T47D (cell line): Measurements from ENCODE around the gene CRMP1.
A peak's percentile ranks its signal among the peaks of the same experiment; 100 is the strongest.

Experiments
- DNase-seq, 2 experiments: peaks; one replicate each; pipeline versions ENCODE4 v3.0.0 to v3.0.0-alpha.2; 2011 to 2012; ENCODE audit warnings: low read depth in 1 of 2, low spot score in 1 of 2
- JUND ChIP-seq: IDR thresholded peaks from 2 replicates; pipeline ENCODE4 v1.6.1; 2012; ENCODE audit warnings: low read depth
- in situ Hi-C: cut with HindIII; loops from 2 replicates; pipeline ENCODE4 v1.10.0; 2016; ENCODE audit warnings: low sequenced_read_pairs, low pct_unique_long_range_greater_than_20kb

CRMP1 gene

DNA sequence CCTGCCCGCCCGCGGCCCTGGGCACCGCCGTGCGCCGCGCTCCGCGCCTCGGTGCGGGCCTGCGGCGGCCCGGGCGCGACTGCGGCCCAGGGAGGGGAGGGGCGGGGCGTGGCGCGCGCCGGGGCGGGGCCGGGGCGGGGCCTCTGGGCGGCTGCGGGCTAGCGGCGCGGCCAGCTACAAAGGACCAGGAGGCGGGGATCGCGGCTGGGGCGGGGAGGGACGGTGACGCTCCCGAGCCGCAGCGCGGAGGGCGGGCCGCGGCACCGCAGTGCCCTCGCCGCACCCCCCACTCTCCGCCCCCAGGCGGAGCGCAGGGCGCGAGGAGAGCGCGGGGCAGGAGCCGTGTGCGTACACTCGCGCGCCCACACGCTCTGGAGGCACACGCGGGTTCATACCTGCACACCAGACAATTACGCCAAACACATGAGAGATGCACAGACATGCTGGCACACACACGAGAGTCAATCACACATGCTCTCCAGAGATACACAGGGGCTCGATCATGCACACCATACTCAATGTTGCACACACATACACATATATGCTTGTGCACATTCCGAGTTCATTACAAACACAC is at the start of gene CRMP1:
TSS of gene CRMP1 (minus strand) at position 83 of the 577 bp plus-strand sequence. CDS start 117 bp downstream, outside the sequence.
- no peak for DNase-seq
- in situ Hi-C loops, result no loop called here
- no peak for TF ChIP-seq JUND

DNA sequence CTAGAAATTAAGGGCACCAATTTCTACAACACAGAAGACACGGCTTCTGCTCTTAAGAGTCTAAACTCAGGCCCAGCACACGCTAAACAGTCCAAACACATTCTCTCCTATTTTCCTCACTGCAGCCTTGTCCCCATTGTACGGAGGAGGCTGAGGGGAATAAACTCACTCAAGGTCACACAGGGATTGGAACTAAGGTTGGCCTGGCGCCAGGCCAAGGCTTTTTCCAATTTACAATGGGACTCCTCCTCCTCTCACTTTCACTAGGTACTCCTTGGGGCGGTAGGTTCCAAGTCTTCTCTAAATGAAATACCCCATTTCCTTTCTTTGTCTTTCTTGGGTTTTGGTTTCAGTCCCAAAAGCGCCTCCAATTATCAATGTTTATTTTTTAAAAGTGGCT is 48.7 kb upstream of the CRMP1 start:
- DNase-seq, result peak in 1 of 2 experiments; percentile 15
- in situ Hi-C loops, result no loop called here
- TF ChIP-seq JUND, result no peak

- in situ Hi-C loops, result no loop called here
- DNase-seq, result peak in 1 of 2 experiments; percentile 93
- TF ChIP-seq JUND, result no peak
These were observed 47.8 kb upstream of the CRMP1 start for GRCh38 chr4:5940470-5941203.

DNA sequence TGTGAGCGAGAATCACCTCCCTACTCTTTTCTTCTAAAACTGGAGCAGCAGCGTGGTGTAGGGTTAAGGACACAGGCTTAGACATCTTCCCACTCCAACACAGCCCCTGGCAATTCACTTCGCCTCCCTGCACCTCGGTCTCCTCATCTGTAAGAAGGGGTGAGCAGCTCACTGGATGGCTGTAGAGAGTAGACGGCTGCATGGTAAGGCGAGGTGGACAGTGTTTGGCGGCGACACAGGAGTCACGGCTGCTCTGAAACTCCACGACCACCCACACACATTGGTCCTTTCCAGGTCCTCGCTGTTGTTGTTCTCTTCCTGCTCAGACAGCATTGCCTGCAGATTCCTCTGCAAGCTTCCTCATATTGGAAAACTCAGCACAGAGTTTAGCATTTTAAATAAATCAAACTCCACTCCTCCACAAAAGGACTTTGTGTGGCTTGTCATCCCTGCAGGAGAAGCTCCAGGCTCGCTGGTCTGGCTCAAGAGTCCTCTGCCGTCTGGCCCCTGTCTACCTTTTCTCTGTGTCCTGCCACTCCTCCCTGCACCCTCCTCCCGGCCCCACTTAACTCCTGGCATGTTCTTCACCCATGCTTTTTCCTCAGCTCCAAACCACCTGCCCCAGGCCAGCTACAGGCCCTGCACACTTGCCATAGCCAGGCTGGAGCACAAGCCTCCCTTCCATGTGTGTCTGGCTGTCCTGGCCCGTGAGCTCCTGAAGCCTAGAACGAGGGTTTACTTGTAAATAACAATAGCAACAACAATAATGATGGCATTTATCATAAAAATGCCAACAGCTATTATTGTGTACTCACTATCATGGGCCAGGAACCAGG is 41.3 kb upstream of the CRMP1 start:
- DNase-seq, result no peak
- in situ Hi-C loops, result no loop called here
- TF ChIP-seq JUND, result no peak

DNA sequence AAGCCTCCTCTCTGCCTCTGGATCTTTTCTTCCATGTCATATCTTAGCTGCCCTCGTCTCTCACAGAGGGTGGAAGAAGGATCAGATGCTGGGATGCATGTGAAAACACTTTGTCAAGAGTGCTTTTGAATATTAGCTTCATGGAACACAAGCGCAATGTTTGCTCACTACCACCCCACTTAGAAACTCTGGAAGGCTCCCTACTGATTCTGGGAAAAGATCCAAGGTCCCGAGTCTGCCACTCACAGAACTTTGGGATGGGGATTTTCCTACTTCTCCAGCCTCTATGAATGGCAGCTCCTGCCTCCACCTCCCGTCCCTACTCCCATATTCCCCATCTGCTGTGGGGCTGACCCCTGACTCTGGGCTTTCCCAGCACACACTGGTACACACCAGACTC is 40.2 kb upstream of the CRMP1 start:
- TF ChIP-seq JUND, result no peak
- no peak for DNase-seq

DNA sequence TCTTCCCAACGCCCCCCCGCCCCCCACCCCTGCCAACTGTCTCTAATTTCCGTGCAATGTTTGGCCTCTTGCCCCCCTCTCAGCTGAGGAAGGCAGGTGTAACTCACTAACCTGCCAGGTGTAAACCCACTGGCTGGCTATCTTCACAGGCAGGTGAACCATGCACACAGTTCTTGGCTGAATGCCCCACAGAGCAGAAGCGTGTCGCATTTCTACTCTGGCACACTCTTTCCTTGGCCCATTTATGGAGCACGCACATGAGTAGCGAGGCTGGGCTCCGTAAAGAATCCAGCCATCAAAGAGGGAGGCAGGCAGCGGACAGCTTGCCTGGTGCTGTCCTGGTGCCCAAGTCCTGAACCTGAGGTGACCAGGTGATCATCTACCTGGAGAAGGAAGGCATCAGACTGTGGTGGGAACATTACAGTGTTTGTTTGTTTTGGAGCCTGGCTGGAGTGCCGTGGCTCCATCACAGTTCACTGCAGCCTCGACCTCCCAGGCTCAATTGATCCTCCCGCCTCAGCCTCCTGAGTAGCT is 39.2 kb upstream of the CRMP1 start:
- in situ Hi-C loops, result no loop called here
- TF ChIP-seq JUND, result no peak
- DNase-seq, result peak in 1 of 2 experiments; percentile 24

More for the DNA sequence above, 40.2 kb upstream of the CRMP1 start:
- in situ Hi-C loops, result no loop called here

- in situ Hi-C loops, result no loop called here
- DNase-seq, result no peak
- no peak for TF ChIP-seq JUND
These were observed 38.6 kb upstream of the CRMP1 start for GRCh38 chr4:5931526-5931925.

GRCh38 chr4:5930876-5931275 is 38.0 kb upstream of the CRMP1 start:
- no peak for DNase-seq
- no peak for TF ChIP-seq JUND

DNA sequence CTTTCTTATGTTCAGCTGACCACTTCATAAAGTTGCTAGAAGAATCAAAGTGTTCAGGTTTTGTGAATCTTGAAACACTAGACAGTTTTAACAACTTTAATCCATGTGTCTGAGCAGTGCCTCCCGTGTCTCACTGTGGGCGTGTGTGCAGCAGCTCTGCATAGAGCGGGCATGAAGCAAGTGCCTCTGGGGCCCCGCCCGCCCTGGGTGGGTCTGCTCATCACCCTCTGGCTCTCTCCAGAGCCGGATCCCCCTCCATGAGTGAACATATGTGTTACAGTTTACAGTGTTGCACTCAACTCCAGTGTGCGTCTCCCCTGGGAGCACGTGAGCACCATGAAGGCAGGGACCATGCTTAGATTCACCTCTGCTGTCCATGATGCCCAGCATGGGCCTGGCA is 37.6 kb upstream of the CRMP1 start:
- DNase-seq, result no peak
- in situ Hi-C loops, result no loop called here
- no peak for TF ChIP-seq JUND

More at GRCh38 chr4:5930876-5931275, 38.0 kb upstream of the CRMP1 start:
- in situ Hi-C loops, result no loop called here

DNA sequence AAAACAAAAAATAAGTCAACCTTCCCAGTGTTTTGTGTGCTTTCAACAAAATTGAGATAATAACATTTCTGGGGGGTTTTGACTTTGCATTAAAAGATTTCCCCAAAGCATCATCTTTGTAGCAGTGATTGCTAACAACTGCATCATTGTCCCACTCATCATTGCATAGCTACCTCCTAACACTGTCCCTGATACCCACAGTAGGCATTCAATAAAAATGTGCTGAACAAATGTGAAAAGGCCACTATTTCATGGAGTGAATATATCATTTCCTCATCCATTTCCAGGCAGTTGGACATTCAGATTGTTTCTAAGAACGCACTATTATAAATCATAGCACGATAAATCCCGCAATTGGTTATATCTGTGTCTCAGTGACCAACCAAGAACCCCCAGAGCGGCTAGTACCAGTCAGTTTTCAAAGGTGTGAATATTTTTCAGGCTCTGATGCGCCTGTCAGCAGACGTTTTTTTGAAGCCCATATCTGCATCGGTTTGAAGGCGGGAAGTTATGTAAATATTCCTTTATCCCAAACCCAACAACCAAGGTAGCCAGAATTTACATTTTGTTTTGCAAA is 36.0 kb upstream of the CRMP1 start:
- no peak for DNase-seq
- TF ChIP-seq JUND, result no peak
- in situ Hi-C loops, result no loop called here

DNA sequence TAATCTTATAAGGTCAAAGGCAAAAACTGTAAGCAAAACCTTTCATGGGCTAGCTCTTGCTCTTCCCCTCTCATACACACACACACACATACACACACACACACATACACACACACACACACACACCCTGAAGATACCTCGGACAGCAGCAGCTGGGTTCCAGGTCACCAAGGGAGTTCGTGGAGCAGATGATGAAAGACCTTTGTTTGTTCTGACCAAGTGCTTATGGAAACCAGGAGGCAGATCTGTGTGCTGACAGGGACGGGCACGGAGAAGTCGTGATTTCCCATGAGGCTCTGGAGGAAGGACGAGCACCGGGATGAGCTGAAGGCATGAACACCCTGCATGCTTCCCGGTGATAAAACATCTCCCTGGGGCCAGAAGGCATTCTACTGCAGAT is 35.4 kb upstream of the CRMP1 start:
- in situ Hi-C loops, result no loop called here
- peak in 1 of 2 experiments; percentile 26 for DNase-seq
- TF ChIP-seq JUND, result no peak

DNA sequence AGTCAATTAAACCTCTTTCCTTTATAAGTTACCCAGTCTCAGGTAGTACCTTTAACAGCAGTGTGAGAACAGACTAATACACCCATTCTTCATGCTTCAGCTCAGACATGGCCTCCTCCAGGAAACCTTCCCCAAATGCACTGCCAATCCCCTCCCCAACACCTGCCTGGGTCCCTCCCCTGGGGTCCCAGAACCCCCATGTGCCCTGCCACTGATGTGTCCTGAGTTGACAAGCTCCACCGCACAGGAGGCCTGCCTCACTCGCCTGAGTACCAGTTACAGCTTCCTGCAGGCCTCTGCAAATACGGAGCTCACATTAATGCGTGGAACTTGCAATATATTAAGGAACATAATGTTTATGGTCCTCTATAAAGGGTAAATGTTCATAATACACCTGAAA is 34.9 kb upstream of the CRMP1 start:
- no peak for DNase-seq
- in situ Hi-C loops, result no loop called here
- TF ChIP-seq JUND, result no peak
